HCEC 1CT (cell line): ENCODE measurements around the gene ULK2.

Experiments used
- DNase-seq: peaks from one replicate; pipeline ENCODE4 v3.0.0-alpha.2; 2017

Gene ULK2

DNA sequence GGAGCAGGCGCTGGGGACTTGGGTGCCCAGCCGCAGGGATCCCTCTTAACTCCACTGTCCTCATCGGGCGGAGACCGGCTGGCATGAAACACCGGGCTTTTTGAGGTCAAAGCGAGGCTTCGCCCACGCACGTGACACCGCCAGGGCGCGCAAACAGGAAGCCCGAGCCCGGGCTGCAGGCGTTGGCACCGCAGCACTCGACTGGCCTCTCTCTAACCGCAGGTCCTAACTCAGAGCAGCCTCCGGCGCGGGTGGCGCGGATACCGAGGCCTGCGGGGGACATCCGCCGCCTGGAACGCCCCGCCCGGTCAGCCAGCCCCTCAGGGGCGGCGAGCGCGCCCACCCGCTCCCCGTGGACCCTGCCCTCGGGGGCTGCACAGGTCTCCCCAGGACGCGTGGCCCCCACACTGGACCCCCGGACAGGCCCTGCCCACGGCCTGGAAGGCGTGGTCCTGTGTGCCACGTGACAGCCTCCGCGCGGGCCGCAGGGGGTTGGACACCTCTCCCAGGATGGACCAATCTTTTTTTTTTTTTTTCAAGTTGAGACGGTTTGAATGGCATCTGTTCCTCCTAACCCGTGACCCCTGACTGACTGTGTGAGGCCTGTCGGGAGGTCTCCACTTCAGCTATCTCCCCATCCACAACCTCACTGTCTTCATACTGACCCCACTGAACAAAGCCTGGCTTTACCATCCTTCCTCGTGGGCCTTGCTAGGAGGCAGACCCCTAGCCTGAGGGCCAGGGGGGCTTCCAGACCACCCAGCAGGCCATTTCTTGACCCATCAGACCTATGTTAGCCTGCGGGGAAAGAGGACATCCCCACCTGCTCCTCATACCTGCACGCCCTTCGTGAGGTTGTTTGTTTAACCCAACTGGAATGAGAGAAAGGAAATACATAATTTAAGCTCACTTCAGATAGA is 143.0 kb downstream of the ULK2 start:
- DNase-seq: no peak

DNA sequence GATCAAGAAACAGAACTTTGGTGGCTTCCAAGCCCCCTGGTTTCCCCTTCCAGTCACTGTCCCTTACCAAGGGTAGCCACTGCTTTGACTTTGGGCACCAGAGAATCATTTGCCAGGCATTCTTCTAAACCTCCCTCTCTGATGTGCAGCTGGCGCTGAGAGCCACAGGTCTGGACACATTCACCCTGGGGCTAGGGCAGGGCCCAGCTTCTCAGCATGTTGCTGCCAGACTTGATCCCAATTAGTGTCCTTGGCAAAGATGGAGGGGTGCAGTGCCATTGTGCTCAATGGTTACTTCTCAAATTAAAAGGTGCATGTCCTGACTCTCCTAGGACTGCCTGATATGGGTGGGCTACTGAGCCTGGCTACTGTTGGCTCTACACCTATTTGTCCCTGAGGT is 143.8 kb downstream of the ULK2 start:
- no peak for DNase-seq
